NB4 (cell line): ENCODE results near the gene DHX16.

ENCODE experiments used
- CTCF ChIP-seq: IDR thresholded peaks from one replicate; pipeline ENCODE4 v1.5.1; 2012; ENCODE audit warnings: low read depth, low read length
- MAX ChIP-seq: IDR thresholded peaks from 2 replicates; pipeline ENCODE4 v1.6.1; 2011; ENCODE audit warnings: low read depth, low read length
- POLR2A ChIP-seq: IDR thresholded peaks from 2 replicates; pipeline ENCODE4 v1.6.1; 2011; ENCODE audit warnings: mild to moderate bottlenecking; ENCODE audit not compliant: insufficient read length; ENCODE audit errors: extremely low read depth

- TF ChIP-seq POLR2A (peak; percentile 28), CTCF (no peak), MAX (no peak)
Observed at GRCh38 chr6:30615958-30616810, 56.6 kb downstream of the DHX16 start.
